HG02610 (cell line): ENCODE measurements around the gene ERVH48-1.
"Not testable (repeated sequence)": the region's sequence is repeated elsewhere in the genome, so short reads cannot be mapped to it uniquely, and the experiment has no call there.

Experiments used
- ATAC-seq: cut with Tn5 transposase; IDR thresholded peaks from one replicate; pipeline ENCODE4 v1.9.1; 2021; ENCODE audit warnings: mild to moderate bottlenecking, moderate library complexity; ENCODE audit not compliant: unreplicated experiment

The ERVH48-1 gene

GRCh38 chr21:42939582-42940413 is 14.4 kb upstream of the ERVH48-1 start:
- ATAC-seq = no peak

DNA sequence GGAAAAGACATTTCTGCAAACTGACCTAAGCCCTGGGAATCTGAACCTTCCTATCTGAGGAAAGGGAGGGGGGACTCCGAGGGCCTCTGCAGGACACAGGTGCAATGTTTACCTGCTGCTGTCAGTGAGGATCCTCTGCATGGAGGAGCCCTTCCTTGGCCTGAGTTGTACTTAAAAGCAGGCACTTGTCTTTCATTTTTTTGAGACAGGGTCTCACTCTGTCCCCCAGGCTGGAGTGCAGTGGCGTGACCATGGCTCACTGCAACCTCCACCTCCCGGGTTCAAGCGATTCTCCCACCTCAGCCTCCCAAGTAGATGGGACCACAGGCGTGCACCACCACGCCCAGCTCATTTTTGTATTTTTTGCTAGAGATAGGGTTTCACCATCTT is 13.2 kb upstream of the ERVH48-1 start:
- not testable (repeated sequence) for ATAC-seq

DNA sequence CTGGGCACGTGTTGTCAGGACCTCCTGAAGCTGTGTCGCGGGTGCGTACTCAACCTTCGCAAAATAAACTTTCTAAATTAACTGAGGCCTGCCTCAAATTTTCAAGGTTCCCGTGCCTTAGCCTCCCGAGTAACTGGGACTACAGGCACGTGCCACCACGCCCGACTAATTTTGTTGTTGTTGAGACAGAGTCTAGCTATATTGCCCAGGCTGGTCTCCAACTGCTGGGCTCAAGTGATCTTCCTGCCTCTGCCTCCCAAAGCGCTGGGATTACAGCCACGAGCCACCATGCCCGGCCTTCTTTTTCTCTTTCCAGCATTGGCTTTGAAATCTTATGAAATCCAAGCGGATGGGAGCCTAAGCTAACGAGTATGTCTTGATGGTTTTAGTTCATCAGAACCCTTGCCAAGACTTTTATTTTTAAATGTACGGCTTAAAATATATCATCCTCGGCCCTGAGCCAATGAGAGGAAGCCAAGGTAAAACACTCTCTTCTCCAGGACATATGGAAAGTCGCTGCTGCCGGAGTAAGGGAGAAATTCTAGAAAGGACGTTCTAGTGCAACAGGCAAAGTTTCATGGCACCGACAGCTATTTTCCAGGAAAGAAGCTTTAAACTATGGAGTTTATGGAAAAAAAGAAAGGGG is 12.7 kb upstream of the ERVH48-1 start:
- ATAC-seq = no peak

- not testable (repeated sequence) for ATAC-seq
Measured at GRCh38 chr21:42937034-42937940, 11.9 kb upstream of the ERVH48-1 start.

DNA sequence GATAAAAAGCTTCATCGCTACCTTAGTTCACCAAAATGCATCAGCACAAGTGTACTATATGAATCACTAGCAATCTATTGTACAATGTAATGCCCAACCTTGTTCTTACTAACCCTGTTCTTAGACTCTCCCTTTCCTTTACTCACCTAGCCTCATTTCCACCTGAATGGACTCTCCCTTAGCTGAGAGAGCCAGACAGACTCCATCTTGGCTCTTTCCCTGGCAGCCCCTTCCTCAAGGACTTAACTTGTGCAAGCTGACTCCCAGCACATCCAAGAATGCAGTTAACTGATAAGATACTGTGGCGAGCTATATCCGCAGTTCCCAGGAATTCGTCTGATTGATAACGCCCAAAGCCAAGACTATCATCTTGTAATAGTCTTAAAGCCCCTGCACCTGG is 10.9 kb upstream of the ERVH48-1 start:
- not testable (repeated sequence) for ATAC-seq

GRCh38 chr21:42933973-42934372 is 8.5 kb upstream of the ERVH48-1 start:
- not testable (repeated sequence) for ATAC-seq

DNA sequence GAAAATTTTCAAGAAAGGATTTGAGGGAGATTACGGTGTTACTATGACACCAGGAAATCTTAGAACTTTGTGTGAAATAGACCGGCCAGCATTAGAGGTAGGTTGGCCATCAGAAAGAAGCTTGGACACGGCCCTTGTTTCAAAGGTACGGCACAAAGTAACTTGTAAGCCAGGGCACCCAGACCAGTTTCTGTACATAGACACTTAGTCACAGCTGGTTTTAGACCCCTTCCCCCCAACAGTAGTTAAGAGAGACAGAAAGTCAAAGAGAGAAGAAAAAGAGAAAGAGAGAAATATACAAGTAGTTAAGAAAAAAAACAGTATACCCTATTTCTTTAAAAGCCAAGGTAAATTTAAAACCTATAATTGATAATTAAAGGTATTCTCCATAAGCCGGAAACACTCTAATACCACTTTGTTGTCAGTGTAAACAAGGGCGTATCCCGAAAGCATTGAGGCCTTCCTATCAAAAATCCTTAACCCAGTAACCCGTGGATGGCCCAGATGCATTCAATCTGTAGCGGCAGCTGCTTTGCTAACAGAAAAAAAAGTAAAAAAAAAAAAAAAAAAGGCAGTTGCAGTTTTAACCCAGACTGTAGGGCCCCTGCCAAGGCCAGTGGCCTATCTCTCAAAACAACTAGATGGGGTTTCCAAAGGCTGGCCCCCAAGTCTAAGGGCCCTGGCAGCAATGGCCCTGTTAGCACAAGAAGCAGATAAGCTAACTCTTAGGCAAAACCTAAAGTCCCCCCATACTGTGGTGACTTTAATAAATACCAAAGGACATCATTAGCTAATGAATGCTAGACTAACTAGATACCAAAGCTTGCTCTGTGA is 7.9 kb upstream of the ERVH48-1 start:
- not testable (repeated sequence) for ATAC-seq

DNA sequence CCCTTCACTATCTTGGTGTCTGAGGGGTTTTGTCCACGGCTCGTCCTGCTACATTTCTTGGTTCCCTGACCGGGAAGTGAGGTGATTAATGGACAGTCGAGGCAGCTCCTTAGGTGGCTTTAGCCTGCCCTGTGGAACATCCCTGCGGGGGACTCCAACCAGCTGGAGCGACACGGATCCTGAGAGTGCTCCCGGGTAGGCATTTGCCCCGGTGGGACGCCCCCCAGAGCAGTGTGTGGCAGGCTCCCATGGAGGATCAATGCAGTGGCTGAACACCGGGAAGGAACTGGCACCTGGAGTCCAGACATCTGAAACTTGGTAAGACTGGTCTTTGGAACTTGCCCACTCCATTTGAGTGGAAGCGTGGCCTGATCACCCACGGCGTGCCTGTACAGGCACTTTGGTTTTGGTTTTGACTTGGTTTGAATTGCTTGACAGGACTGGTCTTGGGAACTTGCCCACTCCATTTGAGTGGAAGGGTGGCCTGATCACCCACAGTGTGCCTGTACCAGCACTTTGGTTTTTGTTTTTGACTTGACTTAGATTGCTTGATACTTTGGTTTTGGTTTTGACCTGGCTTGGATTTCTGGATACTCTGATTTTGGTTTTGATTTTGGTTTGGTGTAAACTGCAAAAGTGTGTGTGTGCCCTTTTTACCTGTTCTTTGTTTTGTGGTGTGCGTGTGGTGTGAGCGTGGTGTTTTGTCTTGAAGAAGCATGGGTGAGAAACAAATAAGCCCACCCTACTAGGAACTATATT is 7.1 kb upstream of the ERVH48-1 start:
- ATAC-seq = not testable (repeated sequence)

DNA sequence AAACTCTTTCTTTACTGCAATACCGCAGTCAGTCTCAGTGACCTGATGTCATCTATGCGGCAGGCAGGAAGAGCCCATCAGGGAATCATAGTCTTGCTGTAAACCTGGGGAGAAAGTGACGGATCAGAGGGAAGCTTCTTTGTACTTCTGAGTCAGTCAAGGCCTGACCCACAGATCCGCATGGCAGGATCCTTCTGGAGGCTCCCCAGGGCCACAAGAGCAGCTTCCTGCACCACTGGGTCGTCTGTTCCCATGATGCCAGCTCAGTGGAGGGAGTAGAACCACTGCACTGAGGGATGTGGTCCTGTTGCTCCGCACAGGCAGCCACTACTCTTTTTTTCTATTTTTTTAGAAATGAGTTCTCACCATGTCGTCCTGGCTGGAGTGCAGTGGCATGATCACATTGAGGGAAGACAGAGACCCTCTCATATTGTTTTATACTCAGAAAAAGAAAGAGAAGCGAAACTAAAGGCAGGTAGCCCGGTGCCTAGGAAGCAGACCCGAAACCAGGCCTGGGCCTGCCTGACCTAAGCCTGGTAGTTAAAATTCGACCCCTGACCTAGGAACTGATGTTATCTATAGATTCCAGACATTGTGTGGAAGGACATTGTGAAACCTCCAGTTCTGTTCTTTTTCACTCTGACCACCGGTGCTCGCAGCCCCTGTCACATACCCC is 6.3 kb upstream of the ERVH48-1 start:
- ATAC-seq = no peak

GRCh38 chr21:42929969-42930368 is 4.5 kb upstream of the ERVH48-1 start:
- no peak for ATAC-seq

DNA sequence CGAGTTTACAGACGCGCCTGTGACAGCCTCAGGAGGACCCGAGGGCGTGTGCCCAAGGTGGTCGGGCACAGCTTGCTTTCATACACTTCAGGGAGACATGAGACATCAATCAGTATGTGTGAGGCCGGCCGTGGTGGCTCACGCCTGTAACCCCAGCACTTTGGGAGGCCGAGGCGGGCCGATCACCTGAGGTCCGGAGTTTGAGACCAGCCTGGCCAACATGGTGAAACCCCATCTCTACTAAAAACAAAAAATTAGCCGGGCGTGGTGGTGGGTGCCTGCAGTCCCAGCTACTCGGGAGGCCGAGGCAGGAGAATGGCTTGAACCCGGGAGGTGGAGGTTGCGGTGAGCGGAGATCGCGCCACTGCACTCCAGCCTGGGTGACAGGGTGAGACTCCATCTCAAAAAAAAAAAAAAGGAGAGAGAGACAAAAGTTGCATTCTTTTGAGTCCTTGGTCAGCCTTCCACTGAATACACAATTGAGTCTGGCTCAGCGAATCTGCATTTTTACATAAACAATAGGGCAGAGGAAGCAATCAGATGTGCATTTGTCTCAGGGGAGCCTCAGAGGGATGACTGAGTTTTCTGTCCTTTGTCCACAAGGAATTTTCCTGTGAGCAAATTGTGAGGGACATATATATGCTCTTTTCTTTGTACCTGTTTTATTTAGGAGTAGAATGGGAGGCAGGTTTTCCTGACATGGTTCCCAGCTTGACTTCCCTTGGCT is 2.2 kb upstream of the ERVH48-1 start:
- not testable (repeated sequence) for ATAC-seq

DNA sequence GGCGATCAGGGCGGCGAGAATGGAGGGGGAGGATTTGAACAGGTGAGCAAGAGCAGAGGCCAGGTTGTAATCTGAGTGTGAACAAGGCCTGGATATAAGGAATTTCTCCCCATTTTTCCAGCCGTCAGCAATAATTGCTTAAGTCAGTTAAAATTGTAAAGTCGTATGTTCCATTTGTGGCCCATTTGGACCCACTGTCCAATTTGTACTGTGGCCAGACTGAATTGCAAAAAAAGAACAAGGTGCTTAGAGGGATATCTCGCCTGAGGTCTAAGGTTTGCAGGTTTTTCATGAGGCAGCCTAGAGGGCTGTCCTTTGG is 1.0 kb downstream of the ERVH48-1 start:
- ATAC-seq = no peak

GRCh38 chr21:42923553-42924432 is 1.6 kb downstream of the ERVH48-1 start:
- no peak for ATAC-seq

GRCh38 chr21:42922918-42923317 is 2.5 kb downstream of the ERVH48-1 start:
- ATAC-seq = no peak

DNA sequence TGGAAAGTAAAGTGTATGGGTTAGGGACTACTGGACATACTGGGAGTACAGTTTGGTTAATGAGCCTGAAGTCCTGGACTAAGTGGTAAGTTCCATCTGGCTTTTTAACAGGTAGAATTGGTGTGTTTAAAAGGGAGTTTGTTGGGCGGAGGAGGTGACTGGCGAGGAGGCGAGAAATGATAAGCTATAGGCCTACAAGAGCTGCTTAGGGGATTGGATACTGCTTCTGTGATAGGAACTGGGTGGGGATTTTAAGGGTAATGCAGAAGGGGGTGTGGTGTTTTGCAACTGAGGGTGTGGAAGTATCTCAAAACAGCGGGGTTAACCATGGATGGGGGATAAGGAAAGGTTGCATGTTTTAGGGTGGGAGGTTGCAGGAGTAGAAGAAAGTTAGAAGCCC is 3.5 kb downstream of the ERVH48-1 start:
- no peak for ATAC-seq

DNA sequence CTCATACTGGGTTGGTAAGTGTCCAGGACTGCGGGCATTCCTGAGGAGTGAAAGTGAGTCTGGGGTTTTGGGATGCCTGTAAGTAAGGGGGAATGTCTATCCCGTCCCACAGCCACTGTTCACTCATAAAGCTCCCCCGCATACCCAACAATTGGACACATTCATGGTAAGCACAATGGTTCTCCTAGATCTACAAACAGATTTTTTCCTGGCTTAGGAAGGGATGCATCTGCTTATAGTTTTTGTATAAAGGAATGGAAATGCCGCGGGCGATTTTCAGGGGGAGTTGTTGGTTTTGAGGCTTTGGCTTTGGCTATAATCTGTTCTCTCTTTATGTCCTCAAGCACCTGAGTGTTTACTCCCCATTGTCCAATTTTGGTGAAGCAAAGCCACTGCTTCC is 7.1 kb downstream of the ERVH48-1 start:
- ATAC-seq = no peak

DNA sequence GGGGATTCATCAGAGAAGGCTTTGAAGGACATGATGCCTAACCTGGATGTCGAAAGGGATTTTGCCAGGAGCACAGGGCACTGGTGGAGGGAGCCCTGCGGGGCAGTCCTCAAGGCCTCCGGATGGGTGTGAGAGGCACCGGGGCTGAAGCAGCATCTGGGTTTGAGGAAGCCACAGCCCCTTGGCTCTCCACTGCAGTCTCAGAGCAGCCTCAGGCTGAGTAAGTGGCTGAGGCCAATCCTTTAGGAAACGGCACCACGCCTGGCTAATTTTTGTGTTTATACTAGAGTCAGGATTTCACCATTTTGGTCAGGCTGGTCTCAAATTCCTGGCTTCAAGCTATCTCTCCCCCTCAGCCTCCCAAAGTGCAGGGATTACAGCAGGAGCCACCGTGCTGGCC is 12.0 kb downstream of the ERVH48-1 start:
- ATAC-seq = no peak

GRCh38 chr21:42911920-42912319 is 13.5 kb downstream of the ERVH48-1 start:
- not testable (repeated sequence) for ATAC-seq
